Measurements from ENCODE around the gene ALPL. TPM values are rescaled to one million over a fixed set of nuclear protein-coding genes. Genes with fewer than 3 reads are reported as not detected.
"Not testable (repeated sequence)": the region's sequence is repeated elsewhere in the genome, so short reads cannot be mapped to it uniquely, and the experiment has no call there.

ALPL gene
- 0.06 and 0.19 TPM in 2 replicates for polyA plus RNA-seq (2011; rRNA removed)
- polyA plus RNA-seq (2012; cell fraction: cytosol; rRNA removed), result 0.32 and 0.36 TPM in 2 replicates
- 0.17 and 0.28 TPM in 2 replicates for polyA plus RNA-seq (2012; cell fraction: nucleus; rRNA removed)
- polyA plus RNA-seq (2017; fragmentation: RNase III; extraction: RNeasy Plus Mini Kit Qiagen cat#74134 plus additional on column Dnase treatment), result 0.13 to 0.31 TPM (median 0.14 TPM) in 3 replicates
- polyA minus RNA-seq (2011; rRNA and poly(A)+ RNA removed), result 0.68 TPM in 1 of 2 replicates, not detected in the other

DNA sequence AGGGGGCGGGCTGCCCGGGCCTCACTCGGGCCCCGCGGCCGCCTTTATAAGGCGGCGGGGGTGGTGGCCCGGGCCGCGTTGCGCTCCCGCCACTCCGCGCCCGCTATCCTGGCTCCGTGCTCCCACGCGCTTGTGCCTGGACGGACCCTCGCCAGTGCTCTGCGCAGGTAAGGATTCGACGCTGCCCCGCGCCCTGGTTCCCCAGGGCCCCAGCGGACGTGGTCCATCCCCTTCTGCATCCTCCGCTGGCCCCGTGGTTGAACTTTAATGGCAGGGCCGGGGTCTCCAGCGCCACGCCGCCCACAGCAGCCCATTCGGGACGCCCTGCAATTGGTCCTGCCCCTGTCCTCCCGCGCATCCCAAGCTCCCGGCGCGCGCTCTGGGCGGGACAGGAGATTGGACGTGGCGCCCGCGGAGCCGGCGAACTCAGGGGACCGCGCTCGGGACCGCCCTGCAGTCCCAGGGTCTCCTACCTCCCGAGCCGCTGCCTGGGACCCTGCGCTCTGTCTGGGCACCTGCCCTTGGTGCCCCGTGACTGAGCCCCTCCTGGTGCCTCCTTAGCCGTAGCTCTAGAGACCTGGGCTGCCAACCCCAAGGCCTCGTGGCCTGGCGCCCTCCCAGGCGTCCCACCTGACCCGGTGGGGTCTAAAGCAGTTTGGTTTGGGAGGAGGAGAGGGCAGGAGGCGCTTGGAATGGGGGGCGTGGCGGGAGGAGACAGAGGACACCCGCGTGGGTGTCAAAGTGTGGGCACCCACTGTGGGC lies at the start of gene ALPL:
ALPL (plus strand) TSS at position 73 of the 762 bp plus-strand sequence. CDS start 44,659 bp downstream, outside the sequence.
- no peak for FAIRE-seq
- ATAC-seq, result peak; percentile 31 to 43; a peak in 4 of 6 replicates

GRCh38 chr1:21465127-21465526 lies 44.1 kb upstream of the ALPL start:
- H3K27ac ChIP-seq, H3K4me3 ChIP-seq, CTCF ChIA-PET, FAIRE-seq, H3K9me3 ChIP-seq, ATAC-seq, POLR2A ChIA-PET: not testable (repeated sequence)
- H3K4me2 ChIP-seq, result peak overlapping the region; percentile 34
- peaks cover 14% of the 10 kb centered on the region; the same call in 2 of the 3 replicates for H3K4me1 ChIP-seq
- DNase-seq (ENCODE audit: low read depth in 1 of 2, low spot score in 1 of 2), result peak in 1 of 2 experiments; percentile 0

More for the DNA sequence above, at the start of gene ALPL:
- 61% methylated on average over 14 of the region's 67 CpGs for WGBS (ENCODE audit: missing lambda C conversion rate)
- POLR2A ChIA-PET, result interaction anchor here (0.5 kb wide), 1 partner anchor 463 kb away, joined by 3 read pairs; no protein-coding TSS in a partner anchor
- Histone ChIP-seq H3K4me2 (peak within 1 kb of the TSS; percentile 91), H3K4me3 (peak within 1 kb of the TSS; percentile 41), H3K9me3 (no peaks in the 10 kb centered on the region), H3K4me1 (no peaks in the 10 kb centered on the region), H3K27ac (peak within 1 kb of the TSS in 1 of 2 experiments; percentile 58; a peak in 3 of 6 replicates)
- CTCF ChIA-PET, result interaction anchor here (0.6 to 10.3 kb wide), 11 partner anchors 8 to 171 kb away, joined by 3 to 60 read pairs (median 5); no protein-coding TSS in a partner anchor
- no peak for DNase-seq (ENCODE audit: low read depth in 1 of 2, low spot score in 1 of 2)
- TF ChIP-seq RAD21 (conservative IDR thresholded peaks at IDR 0.05 in 1 of 2, IDR thresholded peaks at IDR 0.05 in 1 of 2) (peak in 1 of 2 experiments; percentile 3; a peak in 1 of 5 replicates), PHF8 (IDR thresholded peaks at IDR 0.05; ENCODE audit: borderline replicate concordance, low read depth) (no peak)

DNA sequence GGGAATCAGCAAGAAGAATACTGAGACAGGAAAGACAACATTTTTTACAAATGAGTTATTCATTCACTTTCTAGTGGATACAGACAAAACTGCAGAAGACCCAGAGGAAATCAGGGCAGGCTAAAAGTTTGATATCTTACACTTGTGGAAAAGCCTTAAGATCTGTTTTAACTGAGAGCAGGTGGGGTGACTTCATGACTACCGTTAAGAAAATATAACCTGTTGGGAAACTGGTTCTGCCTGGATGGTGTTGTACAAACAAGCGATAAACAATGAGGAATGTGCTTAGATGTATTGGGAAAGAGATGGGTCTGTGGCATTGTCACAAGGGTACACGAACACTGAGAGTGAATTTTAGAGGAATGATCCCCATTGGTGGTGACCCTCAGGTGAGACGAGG lies 41.3 kb upstream of the ALPL start:
- ATAC-seq; FAIRE-seq; H3K27ac ChIP-seq; H3K4me2 ChIP-seq; CTCF ChIA-PET; DNase-seq (ENCODE audit: low read depth in 1 of 2, low spot score in 1 of 2); H3K9me3 ChIP-seq; POLR2A ChIA-PET; H3K4me3 ChIP-seq: not testable (repeated sequence)
- WGBS (ENCODE audit: missing lambda C conversion rate), result 82% methylated on average over 4 of the region's 4 CpGs
- peaks cover 14% of the 10 kb centered on the region; the same call in 2 of the 3 replicates for H3K4me1 ChIP-seq

DNA sequence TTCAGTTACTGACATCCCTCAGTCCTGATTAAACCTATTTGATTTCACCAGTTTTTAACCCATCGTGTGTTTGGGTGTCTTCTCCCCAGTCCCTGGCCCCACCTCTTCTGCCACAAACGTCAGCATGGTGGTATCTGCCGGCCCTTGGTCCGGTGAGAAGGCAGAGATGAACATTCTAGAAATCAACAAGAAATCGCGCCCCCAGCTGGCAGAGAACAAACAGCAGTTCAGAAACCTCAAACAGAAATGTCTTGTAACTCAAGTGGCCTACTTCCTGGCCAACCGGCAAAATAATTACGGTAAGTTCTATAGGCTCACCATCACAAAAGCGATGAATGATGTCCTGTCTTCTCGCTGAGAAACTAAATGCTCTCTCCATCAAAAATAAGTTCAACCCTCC lies 40.6 kb upstream of the ALPL start:
- whole genome bisulfite sequencing (ENCODE audit: missing lambda C conversion rate), result 50% methylated on average over 10 of the region's 10 CpGs
- CTCF ChIA-PET, result interaction anchor here (1.9 kb wide), 1 partner anchor 100 kb away, joined by 4 read pairs; no protein-coding TSS in a partner anchor

GRCh38 chr1:21469581-21469980 lies 39.6 kb upstream of the ALPL start:
- H3K9me3 ChIP-seq, result no peaks in the 10 kb centered on the region
- DNase-seq (ENCODE audit: low read depth in 1 of 2, low spot score in 1 of 2) (no peak), FAIRE-seq (no peak), ATAC-seq (no peak)
- POLR2A ChIA-PET, result no interaction called here
- no peak overlapping the region for H3K27ac ChIP-seq
- no peak overlapping the region for H3K4me2 ChIP-seq
- peaks cover 14% of the 10 kb centered on the region; the same call in 2 of the 3 replicates for H3K4me1 ChIP-seq
- H3K4me3 ChIP-seq, result no peak overlapping the region
- CTCF ChIA-PET, result interaction anchor here (0.6 to 1.9 kb wide), 3 partner anchors 21 to 260 kb away, joined by 3 to 4 read pairs (median 3); no protein-coding TSS in a partner anchor
- WGBS (ENCODE audit: missing lambda C conversion rate), result 95% methylated on average over 9 of the region's 9 CpGs
- TF ChIP-seq JUNB (IDR thresholded peaks at IDR 0.05) (no peak), ELK1 (IDR thresholded peaks at IDR 0.05; ENCODE audit: low read depth, low read length) (no peak), ZSCAN20 (CRISPR knock-in tag; IDR thresholded peaks at IDR 0.05) (no peak), PBX3 (IDR thresholded peaks at IDR 0.05) (no peak), RFX5 (IDR thresholded peaks at IDR 0.05) (no peak), NFE2L2 (conservative IDR thresholded peaks at IDR 0.05; ENCODE audit: low read length) (no peak), ATOH8 (CRISPR knock-in tag; IDR thresholded peaks at IDR 0.05; ENCODE audit: low read depth) (no peak), RNF2 (IDR thresholded peaks at IDR 0.05; ENCODE audit: borderline replicate concordance, low read depth) (no peak), FOSL2 (IDR thresholded peaks at IDR 0.05) (no peak), FOSL2 (CRISPR knock-in tag; IDR thresholded peaks at IDR 0.05) (no peak)

More for the DNA sequence above, 40.6 kb upstream of the ALPL start:
- Histone ChIP-seq H3K4me3 (no peak overlapping the region), H3K4me2 (no peak overlapping the region), H3K27ac (no peak overlapping the region), H3K9me3 (no peaks in the 10 kb centered on the region), H3K4me1 (peaks cover 14% of the 10 kb centered on the region; the same call in 2 of the 3 replicates)
- ATAC-seq (no peak), DNase-seq (ENCODE audit: low read depth in 1 of 2, low spot score in 1 of 2) (peak in 1 of 2 experiments; percentile 33), FAIRE-seq (no peak)
- TF ChIP-seq, protein P1, sequence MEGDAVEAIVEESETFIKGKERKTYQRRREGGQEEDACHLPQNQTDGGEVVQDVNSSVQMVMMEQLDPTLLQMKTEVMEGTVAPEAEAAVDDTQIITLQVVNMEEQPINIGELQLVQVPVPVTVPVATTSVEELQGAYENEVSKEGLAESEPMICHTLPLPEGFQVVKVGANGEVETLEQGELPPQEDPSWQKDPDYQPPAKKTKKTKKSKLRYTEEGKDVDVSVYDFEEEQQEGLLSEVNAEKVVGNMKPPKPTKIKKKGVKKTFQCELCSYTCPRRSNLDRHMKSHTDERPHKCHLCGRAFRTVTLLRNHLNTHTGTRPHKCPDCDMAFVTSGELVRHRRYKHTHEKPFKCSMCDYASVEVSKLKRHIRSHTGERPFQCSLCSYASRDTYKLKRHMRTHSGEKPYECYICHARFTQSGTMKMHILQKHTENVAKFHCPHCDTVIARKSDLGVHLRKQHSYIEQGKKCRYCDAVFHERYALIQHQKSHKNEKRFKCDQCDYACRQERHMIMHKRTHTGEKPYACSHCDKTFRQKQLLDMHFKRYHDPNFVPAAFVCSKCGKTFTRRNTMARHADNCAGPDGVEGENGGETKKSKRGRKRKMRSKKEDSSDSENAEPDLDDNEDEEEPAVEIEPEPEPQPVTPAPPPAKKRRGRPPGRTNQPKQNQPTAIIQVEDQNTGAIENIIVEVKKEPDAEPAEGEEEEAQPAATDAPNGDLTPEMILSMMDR (IDR thresholded peaks at IDR 0.05), result peak; percentile 19; the same call in 2 of the 3 replicates
- TF ChIP-seq POLR2AphosphoS2 (conservative IDR thresholded peaks at IDR 0.05; ENCODE audit: low read length), result no peak
- 0 out of 5 replicates have a peak, but pooled peaks of 1 of the 2 experiments have one; percentile 17 for TF ChIP-seq RAD21 (conservative IDR thresholded peaks at IDR 0.05 in 1 of 2, IDR thresholded peaks at IDR 0.05 in 1 of 2)
- POLR2A ChIA-PET, result no interaction called here

Measured in A549 (cell line).